ENCODE results near the gene DEGS2.

DEGS2 gene

GRCh38 chr14:100129161-100129589 is 30.3 kb downstream of the DEGS2 start:
- H3K4me3 ChIP-seq (ENCODE audit: low read depth, low read length) = no peak overlapping the region
- TF ChIP-seq, protein P1, sequence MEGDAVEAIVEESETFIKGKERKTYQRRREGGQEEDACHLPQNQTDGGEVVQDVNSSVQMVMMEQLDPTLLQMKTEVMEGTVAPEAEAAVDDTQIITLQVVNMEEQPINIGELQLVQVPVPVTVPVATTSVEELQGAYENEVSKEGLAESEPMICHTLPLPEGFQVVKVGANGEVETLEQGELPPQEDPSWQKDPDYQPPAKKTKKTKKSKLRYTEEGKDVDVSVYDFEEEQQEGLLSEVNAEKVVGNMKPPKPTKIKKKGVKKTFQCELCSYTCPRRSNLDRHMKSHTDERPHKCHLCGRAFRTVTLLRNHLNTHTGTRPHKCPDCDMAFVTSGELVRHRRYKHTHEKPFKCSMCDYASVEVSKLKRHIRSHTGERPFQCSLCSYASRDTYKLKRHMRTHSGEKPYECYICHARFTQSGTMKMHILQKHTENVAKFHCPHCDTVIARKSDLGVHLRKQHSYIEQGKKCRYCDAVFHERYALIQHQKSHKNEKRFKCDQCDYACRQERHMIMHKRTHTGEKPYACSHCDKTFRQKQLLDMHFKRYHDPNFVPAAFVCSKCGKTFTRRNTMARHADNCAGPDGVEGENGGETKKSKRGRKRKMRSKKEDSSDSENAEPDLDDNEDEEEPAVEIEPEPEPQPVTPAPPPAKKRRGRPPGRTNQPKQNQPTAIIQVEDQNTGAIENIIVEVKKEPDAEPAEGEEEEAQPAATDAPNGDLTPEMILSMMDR (IDR thresholded peaks at IDR 0.05; ENCODE audit: low read depth, low read length, missing control alignments) = no peak

GRCh38 chr14:100128688-100129087 is 30.8 kb downstream of the DEGS2 start:
- TF ChIP-seq, protein P1 (IDR thresholded peaks at IDR 0.05; ENCODE audit: low read depth, low read length, missing control alignments) = no peak
- no peak overlapping the region for H3K4me3 ChIP-seq (ENCODE audit: low read depth, low read length)
- no peak for DNase-seq (ENCODE audit: low read depth)

More at GRCh38 chr14:100129161-100129589, 30.3 kb downstream of the DEGS2 start:
- no peak for DNase-seq (ENCODE audit: low read depth)

GRCh38 chr14:100127853-100128455 is 31.5 kb downstream of the DEGS2 start:
- no peak for DNase-seq (ENCODE audit: low read depth)
- H3K4me3 ChIP-seq (ENCODE audit: low read depth, low read length) = no peak overlapping the region
- TF ChIP-seq, protein P1 (IDR thresholded peaks at IDR 0.05; ENCODE audit: low read depth, low read length, missing control alignments) = no peak

GRCh38 chr14:100126401-100126800 is 33.0 kb downstream of the DEGS2 start:
- TF ChIP-seq, protein P1 (IDR thresholded peaks at IDR 0.05; ENCODE audit: low read depth, low read length, missing control alignments) = no peak
- no peak overlapping the region for H3K4me3 ChIP-seq (ENCODE audit: low read depth, low read length)
- no peak for DNase-seq (ENCODE audit: low read depth)

GRCh38 chr14:100124551-100125088 is 34.8 kb downstream of the DEGS2 start:
- TF ChIP-seq, protein P1 (IDR thresholded peaks at IDR 0.05; ENCODE audit: low read depth, low read length, missing control alignments) = no peak
- no peak for DNase-seq (ENCODE audit: low read depth)
- no peak overlapping the region for H3K4me3 ChIP-seq (ENCODE audit: low read depth, low read length)

DNA sequence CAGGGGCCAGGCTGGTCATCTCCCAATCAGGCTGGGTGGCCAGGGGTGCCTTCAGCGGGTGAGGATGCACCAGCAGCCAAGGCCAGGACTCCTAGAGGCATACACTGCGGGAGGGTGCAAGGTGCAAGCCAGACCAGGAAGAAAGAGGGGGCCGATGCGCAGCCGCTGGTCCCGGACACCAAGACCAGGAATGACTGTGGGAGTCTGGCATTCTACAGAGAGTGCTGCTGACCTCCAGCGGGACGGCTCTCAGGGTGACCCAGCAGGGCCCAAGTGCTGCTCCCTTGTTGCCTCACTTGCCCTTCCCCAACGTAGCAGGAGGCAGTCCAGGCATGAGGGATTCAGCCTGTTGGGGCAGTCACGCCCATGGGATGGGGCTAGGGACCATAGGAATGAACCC is 35.8 kb downstream of the DEGS2 start:
- TF ChIP-seq, protein P1 (IDR thresholded peaks at IDR 0.05; ENCODE audit: low read depth, low read length, missing control alignments) = no peak

More for the DNA sequence above, 35.8 kb downstream of the DEGS2 start:
- H3K4me3 ChIP-seq (ENCODE audit: low read depth, low read length) = no peak overlapping the region
- no peak for DNase-seq (ENCODE audit: low read depth)
